Stimulated activated CD4-positive, alpha-beta T cell treated with anti-CD3 and anti-CD28 coated beads, TNF-alpha, amount 100 ng/mL, for 48 hours (primary cell): ENCODE data around the gene MED12L.
"Not testable (repeated sequence)": the region's sequence is repeated elsewhere in the genome, so short reads cannot be mapped to it uniquely, and the experiment has no call there.

ENCODE experiments used
- DNase-seq, 3 donors: peaks; one replicate each; pipeline ENCODE4 v3.0.0-alpha.2; 2020; ENCODE audit warnings: low read depth in 3 of 3

The MED12L gene

DNA sequence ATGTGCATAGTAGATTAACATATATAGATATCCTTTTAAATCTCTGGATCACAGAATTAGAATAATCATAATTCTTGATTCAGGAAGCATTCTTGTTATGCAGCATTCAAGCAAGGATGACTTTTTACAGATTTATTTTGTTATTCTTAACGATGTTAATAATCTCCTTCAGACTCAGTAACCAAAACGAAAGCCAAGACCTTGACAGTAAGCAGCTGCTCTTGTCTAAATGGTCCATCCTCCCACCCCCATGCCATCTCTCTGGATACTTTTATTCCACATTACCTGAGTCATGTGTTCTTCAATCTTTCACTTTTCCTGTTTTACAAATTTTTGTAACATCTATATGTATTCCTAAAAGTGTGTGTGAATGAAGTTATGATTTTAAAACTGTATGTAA is 150.9 kb downstream of the MED12L start:
- no peak for DNase-seq

- DNase-seq, result no peak
Observed at GRCh38 chr3:151236736-151237135, 151.3 kb downstream of the MED12L start.

- DNase-seq, result not testable (repeated sequence)
Observed at GRCh38 chr3:151242006-151242405, 156.5 kb downstream of the MED12L start.

DNA sequence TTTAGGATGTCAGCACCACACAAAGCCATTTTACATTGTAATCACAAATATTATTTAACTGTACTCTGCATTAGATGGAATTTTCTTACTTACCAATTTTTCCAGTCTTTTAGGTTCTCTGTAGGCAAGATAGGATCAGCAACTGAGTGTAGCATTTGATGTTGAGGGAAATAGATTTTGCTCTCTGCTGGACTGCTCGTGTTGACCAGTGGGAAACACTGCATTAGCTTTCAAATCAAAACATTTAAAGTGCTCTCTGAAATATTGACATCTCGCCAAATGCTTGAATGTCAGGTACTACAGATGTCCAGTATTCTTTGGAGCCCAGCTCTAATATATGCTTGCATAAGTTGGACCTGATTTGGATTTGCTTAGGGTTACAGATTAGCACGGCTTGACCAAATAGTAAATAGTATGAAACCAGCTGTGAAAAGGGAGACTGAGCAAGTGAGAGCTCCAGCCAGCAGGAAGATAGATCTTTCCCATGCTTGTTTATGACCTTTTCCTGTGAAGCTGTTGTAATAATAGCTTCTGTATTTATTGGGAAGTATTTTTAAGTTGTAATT is 163.4 kb downstream of the MED12L start:
- DNase-seq, result no peak

GRCh38 chr3:151256749-151257148 is 171.3 kb downstream of the MED12L start:
- no peak for DNase-seq

GRCh38 chr3:151259664-151260063 is 174.2 kb downstream of the MED12L start:
- no peak for DNase-seq

- no peak for DNase-seq
Observed at GRCh38 chr3:151262871-151263525, 177.5 kb downstream of the MED12L start.

GRCh38 chr3:151264605-151265004 is 179.1 kb downstream of the MED12L start:
- no peak for DNase-seq

GRCh38 chr3:151265166-151265565 is 179.7 kb downstream of the MED12L start:
- no peak for DNase-seq

GRCh38 chr3:151265866-151266265 is 180.4 kb downstream of the MED12L start:
- DNase-seq, result no peak

GRCh38 chr3:151267066-151267465 is 181.6 kb downstream of the MED12L start:
- no peak for DNase-seq

DNA sequence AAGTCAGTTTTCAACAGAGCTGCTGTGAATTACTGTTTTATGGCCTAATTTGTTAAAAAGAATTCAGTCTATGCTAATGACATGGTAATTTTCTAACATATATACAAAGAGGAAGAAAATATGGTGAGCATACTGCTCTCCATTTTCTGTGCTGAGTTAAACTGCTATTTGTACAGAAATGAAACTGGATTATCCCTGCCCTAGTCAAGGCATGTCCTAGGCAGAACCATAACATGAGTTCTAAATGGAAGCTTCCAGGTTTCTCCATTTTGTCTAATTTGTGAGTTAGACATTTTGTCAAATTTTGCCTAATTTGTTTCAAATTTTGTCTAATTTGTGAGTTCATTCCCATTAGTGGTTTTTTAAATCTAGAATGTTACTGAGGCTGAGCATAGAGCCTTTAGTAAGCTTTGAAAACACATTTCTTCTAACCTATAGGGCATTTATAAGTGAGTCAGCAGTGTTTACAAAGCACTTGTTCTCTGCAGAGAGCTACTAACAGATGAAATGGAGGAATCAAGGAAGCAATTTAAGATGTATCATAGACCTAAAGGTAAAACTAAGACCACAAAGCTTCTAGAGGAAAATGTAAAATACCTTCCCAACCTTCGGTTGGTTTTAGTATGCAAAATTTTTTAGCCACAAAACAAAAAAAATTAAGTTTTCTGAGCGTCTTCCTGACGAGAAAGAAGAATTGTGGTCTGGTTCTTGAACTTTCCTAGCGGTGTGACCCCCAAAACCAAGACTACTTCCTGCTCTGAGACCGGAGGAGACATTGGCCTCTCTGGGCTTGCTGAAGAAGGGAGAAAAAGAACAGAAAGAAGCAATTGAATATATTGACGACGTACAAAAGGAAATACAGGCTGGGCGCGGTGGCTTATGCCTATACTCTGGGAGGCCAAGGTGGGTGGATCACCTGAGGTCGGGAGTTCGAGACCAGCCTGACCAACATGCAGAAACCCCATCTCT is 183.1 kb downstream of the MED12L start:
- no peak for DNase-seq

DNA sequence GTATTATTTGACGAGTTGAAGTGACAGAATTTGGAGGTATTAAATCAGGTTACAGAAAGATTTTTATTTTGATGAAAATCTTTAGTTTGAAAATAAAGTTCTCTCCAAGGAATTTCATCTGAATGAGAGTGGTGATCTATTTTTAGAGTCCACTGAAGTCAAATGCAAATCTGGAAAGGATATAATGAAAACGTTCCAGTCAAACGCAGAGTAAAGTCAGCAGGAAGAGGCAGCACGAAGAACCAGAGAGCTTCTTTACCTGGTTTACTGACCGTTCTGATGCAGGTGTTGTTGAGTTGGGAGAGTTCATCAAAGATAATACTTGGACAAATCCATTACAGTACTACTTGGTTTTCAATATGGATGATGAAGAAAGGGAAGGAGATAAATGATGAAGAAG is 184.2 kb downstream of the MED12L start:
- DNase-seq, result no peak

DNA sequence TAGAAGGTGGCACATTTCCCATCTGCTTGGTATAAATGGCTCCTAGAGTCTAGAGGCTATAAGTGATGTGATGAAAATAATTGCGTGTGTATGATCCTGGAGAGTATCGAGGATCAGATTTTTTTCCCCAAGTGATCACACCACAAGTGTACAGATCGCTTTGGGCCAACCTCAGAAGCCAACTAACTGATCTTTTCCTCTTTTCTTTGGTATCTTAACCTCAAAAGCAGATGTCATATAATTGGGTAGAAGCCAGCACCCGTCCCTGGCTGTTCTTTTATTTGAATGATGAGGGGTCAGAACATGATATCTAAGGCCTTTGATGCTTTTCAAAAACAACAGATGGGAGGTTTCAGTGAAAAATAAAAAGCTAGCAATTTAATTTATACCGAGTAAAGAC is 189.6 kb downstream of the MED12L start:
- no peak for DNase-seq

DNA sequence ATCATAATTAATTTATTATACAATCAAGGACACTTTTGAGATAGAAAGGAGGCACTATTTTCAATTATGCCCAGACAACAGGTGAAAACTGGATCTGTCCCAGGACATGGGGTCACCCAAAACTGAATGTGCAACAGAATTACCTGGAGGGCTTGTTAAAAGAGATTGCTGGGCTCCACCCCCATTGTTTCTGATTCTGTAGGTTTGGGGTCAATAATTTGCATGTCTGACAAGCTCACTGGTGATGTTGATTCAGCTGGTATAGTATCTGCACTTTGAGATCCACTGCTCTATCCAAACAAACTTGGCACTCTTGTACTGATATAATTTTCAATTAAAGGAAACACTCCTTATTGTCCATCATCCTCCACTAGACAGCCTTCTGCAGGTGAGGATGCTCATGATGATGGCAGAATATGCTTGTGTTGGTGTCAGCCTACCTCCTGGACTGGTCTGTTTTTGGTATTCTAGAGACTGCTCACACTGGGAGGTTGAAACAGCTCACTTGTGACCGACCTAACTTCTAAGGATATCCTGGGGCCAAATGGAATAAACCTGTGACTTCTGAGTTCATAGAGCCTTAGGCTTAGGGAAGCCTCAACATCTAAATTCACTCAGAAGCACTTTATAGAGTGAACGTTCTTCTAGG is 190.7 kb downstream of the MED12L start:
- no peak for DNase-seq

DNA sequence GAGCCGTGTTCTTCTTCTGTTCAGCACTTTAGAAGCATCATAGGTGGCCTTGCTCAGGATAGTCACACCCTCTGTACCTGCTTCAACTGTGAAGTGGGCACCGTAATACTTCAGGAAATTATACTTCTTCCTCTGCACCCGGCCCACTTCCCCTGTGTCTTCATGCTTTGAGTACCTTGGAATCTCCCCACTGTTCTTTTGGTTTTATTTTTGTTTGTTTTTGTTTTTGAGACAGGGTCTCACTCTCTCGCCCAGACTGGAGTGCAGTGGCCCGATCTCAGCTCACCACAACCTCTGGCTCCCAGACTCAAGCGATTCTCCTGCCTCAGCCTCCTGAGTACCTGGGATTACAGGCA is 191.2 kb downstream of the MED12L start:
- no peak for DNase-seq

DNA sequence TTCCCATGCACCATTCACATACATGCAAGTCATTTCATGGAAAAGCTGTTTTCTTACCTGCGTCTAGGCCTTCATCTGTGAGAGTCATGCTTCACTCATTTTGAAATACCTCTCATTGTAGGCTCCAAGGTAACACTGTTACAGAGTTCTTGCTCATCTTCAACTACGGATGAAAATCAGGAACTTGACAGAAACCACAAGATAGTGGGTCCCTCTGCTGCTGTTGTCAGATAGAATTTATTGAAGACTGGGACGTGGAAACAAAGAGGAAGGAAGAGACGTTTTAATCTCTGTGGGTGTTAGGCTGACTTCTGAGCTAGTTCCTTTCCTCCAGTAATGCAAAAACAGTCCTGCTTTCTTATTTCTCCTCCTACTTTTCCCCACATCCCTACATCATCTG is 192.8 kb downstream of the MED12L start, which contains the start of gene P2RY14:
Gene P2RY14 (minus strand): TSS at position 313 of the 400 bp plus-strand sequence. CDS start 64,226 bp downstream, outside the sequence.
- DNase-seq, result no peak

- no peak for DNase-seq
Observed at GRCh38 chr3:151281671-151282324, 196.3 kb downstream of the MED12L start.

DNA sequence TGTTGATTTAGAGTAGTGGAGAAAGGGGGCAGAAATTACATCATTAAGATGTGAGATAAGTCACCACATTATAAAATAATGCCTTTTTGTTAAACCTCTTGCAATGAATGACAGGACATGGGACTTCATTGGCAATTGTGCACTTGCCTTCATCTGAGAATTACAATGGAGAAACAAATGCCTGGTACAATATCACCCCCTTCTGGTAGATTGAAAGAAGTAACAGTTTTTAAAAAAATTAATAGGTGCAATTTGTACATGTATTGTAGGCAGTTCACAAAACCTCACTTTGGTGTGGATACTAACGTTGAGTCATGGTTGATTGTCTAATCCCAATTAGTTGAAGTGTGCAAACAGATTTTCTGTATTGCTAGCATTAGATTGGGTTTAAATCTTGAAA is 197.5 kb downstream of the MED12L start:
- DNase-seq, result no peak

- no peak for DNase-seq
Observed at GRCh38 chr3:151283387-151283786, 197.9 kb downstream of the MED12L start.

GRCh38 chr3:151283907-151284461 is 198.5 kb downstream of the MED12L start:
- no peak for DNase-seq
